NK-92 (cell line): ENCODE results near the gene PTPRF.

ENCODE experiments used
- DNase-seq: peaks from one replicate; lab custom pipeline; 2025; ENCODE audit not compliant: unreplicated experiment; lab: John Stamatoyannopoulos, UW

The PTPRF gene

GRCh38 chr1:43655953-43656352, 125.3 kb downstream of the PTPRF start:
- no peak for DNase-seq

- no peak for DNase-seq
These were observed 128.8 kb downstream of the PTPRF start for GRCh38 chr1:43659212-43660166.

DNA sequence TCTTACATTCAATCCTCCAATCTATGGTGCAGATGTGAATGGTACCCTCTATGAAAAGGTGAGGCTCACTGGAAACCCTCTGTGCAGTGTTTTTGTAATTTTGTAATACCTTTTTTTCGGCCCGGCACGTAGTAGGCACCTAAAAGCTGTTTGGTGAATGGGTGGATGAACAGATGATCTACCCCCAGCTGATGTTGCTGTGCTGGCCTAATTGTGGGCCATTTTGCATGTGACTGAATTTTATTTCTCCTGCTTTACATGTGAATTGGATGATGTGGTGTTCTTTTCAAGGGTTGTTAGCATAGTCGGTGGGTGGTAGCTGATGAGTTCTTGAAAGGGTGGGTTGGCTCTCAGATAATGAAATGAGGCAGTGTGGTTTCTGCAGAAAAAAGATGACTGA, 129.7 kb downstream of the PTPRF start:
- no peak for DNase-seq

DNA sequence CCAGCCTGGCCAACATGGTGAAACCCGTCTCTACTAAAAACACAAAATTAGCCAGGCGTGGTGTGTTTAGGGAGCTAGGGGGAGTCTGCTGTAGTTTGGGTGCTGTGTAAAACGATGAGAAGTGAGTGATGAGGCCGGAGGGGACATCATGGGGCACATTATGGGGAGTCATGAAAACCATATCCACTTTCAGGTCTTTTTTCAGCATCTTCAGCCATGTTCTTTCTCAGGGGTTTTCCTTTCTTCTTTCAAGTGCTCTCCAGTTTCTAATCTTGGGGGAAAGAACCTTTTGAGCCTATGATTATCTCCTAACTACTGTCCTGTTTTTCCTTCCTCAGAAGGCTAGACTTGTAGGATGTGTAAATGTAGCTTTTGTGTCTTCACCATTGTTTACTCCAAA, 133.7 kb downstream of the PTPRF start:
- no peak for DNase-seq

DNA sequence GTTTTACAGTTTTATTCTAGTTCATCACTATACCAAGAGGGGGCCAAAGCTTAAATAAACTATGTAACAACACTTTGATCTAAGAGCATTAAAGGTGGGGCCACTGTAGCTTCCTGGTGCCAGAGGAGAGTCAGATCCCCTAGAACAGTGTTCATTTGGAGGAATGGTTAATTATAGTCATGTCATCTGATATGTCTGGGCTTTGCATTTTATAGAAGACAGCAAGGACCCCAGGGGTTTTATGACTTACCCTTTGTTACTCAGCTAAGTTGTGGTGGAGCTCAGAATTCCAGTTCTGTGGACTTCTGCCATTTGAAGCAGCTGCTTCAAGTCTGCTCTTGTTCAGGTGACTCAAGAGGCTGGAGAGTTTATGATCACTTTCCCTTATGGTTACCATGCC, 135.9 kb downstream of the PTPRF start:
- DNase-seq, result no peak

DNA sequence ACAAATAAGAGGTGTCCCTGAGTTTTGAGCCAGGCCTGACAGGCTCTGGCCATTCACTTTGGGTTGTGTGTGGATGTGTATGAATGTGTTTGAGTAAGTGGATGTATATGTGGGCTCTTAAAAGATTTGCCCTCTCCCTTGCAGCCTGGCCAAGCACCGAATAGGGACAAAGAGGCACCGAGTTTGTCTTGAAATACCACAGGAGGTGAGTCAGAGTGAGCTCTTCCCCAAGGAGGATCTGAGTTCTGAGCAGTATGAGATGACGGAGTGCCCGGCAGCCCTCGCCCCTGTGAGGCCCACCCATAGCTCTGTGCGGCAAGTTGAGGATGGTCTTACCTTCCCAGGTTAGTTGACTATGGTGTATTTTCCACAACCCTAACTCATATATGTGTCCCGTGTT, 138.3 kb downstream of the PTPRF start:
- no peak for DNase-seq

DNA sequence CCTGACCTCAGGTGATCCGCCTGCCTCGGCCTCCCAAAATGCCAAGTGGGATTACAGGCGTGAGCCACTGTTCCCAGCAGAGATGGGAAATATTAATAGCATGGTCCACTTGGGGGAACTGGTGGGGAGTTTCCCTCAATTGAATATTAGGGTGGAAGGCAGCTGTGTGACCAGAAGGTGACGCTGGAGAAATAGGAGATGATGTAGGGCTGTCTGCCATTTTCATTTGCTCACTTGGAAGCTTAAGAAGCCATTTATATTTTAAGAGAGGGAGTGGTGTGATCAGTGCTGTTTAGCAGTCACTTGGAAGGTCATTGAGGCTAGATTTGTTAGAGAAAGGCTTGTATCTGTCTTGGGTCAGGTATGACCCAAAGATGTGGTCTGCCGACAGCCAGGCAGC, 139.2 kb downstream of the PTPRF start:
- DNase-seq, result no peak

DNA sequence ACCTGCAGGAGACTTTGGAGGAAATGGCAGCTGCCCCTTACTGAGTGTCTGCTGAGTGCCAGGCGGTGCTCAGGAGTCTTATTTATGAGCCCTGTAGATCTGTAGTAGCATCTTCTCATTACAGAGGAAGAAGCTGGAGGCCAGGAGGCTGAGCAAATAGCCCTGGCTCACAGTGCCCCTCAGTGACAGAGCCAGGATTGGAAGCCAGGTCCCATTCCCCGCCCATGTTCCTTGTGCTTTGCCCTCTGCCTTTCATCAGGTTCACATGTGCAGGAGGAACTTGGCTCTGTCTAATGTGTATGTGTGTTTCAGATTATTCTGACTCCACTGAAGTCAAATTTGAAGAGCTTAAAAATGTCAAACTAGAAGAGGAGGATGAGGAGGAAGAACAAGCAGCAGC, 140.5 kb downstream of the PTPRF start:
- no peak for DNase-seq

DNA sequence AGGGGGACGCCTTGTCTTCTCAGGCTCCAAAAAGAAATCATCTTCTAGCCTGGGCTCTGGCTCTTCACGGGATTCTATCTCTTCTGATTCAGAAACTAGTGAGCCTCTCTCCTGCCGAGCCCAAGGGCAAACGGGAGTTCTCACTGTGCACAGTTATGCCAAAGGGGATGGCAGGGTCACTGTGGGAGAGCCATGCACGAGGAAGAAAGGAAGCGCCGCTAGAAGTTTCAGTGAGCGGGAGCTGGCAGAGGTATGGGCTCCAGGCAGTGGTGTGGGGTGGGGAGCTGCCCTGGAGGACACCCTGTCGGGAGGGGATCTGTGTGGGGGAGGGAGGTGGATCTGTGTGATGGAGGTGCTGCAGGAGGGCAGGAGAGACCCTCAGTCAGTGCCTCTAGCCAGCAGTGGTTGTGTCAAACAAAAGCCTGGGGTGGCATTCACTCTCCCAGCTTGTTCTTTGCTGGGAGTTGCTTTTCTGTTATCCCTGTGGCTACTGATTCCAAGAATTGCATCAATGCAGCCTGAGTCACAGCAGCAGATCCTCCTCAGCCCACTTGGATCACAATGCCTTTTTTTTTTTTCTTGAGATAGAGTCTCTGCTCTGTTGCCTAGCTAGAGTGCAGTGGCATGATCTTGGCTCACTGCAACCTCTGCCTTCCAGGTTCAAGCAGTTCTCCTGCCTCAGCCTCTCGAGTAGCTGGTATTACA, 141.1 kb downstream of the PTPRF start:
- no peak for DNase-seq

DNA sequence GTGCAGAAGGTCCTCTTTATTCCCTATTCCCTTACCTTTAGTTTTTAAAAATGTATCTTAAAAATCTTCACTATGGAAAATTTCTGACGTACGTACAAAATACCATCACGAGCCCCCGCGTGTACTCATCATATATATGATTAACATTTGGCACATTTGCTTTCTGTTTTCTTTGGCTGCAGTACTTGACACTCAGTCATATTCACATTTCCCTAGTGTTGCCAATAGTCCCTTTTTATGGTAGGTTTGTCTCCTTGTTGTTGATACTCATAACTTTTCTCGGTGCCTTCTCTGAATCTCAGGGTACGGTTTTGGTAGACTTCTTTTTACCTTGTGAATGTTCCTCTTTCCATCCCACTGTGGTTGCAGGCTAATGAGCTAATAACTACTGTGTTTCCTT, 142.6 kb downstream of the PTPRF start:
- DNase-seq, result no peak
